HG03139 (cell line): ENCODE results near the gene XAF1.
"Not testable (repeated sequence)": the region's sequence is repeated elsewhere in the genome, so short reads cannot be mapped to it uniquely, and the experiment has no call there.

Source experiments
- ATAC-seq: cut with Tn5 transposase; IDR thresholded peaks from one replicate; pipeline ENCODE4 v1.9.1; 2021; ENCODE audit not compliant: unreplicated experiment

The XAF1 gene

GRCh38 chr17:6753006-6753445 is 2.8 kb upstream of the XAF1 start:
- no peak for ATAC-seq

GRCh38 chr17:6753546-6753945 is 2.3 kb upstream of the XAF1 start:
- no peak for ATAC-seq

- ATAC-seq = no peak
Measured at GRCh38 chr17:6755281-6755680, 565 bp upstream of the XAF1 start.

GRCh38 chr17:6756425-6757031 is 682 bp downstream of the XAF1 start:
- ATAC-seq = no peak

GRCh38 chr17:6757747-6758146 is 1.9 kb downstream of the XAF1 start:
- ATAC-seq = no peak

GRCh38 chr17:6761779-6762178 is 5.9 kb downstream of the XAF1 start:
- no peak for ATAC-seq

GRCh38 chr17:6768447-6768846 is 12.6 kb downstream of the XAF1 start:
- ATAC-seq = no peak

GRCh38 chr17:6772016-6772415 is 16.2 kb downstream of the XAF1 start:
- no peak for ATAC-seq

GRCh38 chr17:6774906-6775305 is 19.1 kb downstream of the XAF1 start:
- ATAC-seq = not testable (repeated sequence)

- no peak for ATAC-seq
Measured at GRCh38 chr17:6775871-6776405, 20.1 kb downstream of the XAF1 start, which contains the start of gene FBXO39. Gene FBXO39 (plus strand): TSS chr17:6776215. CDS start chr17:6779869, 3,654 bp downstream.

GRCh38 chr17:6779411-6779810 is 23.6 kb downstream of the XAF1 start:
- ATAC-seq = no peak

GRCh38 chr17:6780001-6780400 is 24.2 kb downstream of the XAF1 start:
- no peak for ATAC-seq

GRCh38 chr17:6780886-6781285 is 25.0 kb downstream of the XAF1 start:
- no peak for ATAC-seq

GRCh38 chr17:6782244-6782643 is 26.4 kb downstream of the XAF1 start:
- ATAC-seq = no peak

- ATAC-seq = no peak
Measured at GRCh38 chr17:6786618-6787017, 30.8 kb downstream of the XAF1 start.

- no peak for ATAC-seq
Measured at GRCh38 chr17:6787081-6787693, 31.3 kb downstream of the XAF1 start.

- no peak for ATAC-seq
Measured at GRCh38 chr17:6789146-6789545, 33.3 kb downstream of the XAF1 start.

GRCh38 chr17:6793748-6794493 is 38.1 kb downstream of the XAF1 start:
- no peak for ATAC-seq

- ATAC-seq = no peak
Measured at GRCh38 chr17:6796017-6796886, 40.4 kb downstream of the XAF1 start.

- ATAC-seq = no peak
Measured at GRCh38 chr17:6796887-6797490, 41.1 kb downstream of the XAF1 start.
